ENCODE measurements around the gene CREB3L2. TPM values are rescaled to one million over a fixed set of nuclear protein-coding genes. Genes with fewer than 3 reads are reported as not detected.
"Not testable (repeated sequence)": the region's sequence is repeated elsewhere in the genome, so short reads cannot be mapped to it uniquely, and the experiment has no call there.

CREB3L2 gene
- total RNA-seq, 2 experiments from 2014 or later: 21.0 to 24.4 TPM

- POLR2A ChIA-PET: no interaction called here
- CTCF ChIA-PET: interaction anchor here (1.1 kb wide), 1 partner anchor 11 kb away, joined by 3 read pairs; the partner anchor contains the start of gene DGKI
- TF ChIP-seq, protein P1, sequence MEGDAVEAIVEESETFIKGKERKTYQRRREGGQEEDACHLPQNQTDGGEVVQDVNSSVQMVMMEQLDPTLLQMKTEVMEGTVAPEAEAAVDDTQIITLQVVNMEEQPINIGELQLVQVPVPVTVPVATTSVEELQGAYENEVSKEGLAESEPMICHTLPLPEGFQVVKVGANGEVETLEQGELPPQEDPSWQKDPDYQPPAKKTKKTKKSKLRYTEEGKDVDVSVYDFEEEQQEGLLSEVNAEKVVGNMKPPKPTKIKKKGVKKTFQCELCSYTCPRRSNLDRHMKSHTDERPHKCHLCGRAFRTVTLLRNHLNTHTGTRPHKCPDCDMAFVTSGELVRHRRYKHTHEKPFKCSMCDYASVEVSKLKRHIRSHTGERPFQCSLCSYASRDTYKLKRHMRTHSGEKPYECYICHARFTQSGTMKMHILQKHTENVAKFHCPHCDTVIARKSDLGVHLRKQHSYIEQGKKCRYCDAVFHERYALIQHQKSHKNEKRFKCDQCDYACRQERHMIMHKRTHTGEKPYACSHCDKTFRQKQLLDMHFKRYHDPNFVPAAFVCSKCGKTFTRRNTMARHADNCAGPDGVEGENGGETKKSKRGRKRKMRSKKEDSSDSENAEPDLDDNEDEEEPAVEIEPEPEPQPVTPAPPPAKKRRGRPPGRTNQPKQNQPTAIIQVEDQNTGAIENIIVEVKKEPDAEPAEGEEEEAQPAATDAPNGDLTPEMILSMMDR (IDR thresholded peaks at IDR 0.05): no peak
- Mint-ChIP-seq H3K27ac (no peak overlapping the region), H3K4me1 (ENCODE audit: low read depth) (no peaks in the 10 kb centered on the region), H3K36me3 (ENCODE audit: low read depth) (peaks cover 3% of the 10 kb centered on the region), H3K9me3 (peaks cover 10% of the 10 kb centered on the region), H3K27me3 (peaks cover 25% of the 10 kb centered on the region), H3K4me3 (no peak overlapping the region)
- DNase-seq (no peak), ATAC-seq (no peak)
- intact Hi-C loops (cut with micrococcal nuclease): no loop called here
Measured at GRCh38 chr7:137836113-137836509, 165.8 kb downstream of the CREB3L2 start.

DNA sequence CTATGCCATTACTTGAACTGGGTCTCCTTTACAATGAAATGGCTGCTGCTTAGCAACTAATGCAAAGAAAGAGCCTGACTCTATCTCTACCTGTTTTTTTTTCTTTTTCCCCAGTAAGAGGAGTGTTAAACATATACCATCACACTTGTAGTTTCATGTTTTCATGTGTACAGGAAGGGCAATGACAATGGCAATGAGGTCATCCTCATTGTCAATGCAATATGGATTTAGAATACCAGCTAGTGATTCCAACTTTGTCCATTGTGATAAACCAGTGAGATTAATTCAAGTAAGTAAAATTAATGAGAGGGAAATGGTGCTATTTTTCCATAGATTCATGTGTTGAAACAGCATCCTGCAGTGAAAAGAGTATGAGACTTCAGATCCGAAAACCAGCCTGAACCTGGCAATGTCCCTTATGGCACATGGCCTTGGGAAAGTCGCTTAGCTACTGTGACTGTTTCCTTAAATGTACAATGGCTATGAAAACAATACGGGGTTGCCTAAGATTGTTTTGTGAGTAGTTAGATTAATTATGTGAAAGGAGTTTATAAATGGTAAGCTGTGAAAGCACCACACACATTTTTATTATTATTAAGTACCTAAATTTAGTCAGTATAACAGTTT, 166.3 kb downstream of the CREB3L2 start:
- H3K4me3 Mint-ChIP-seq: no peak overlapping the region
- POLR2A ChIA-PET: no interaction called here
- H3K4me1 Mint-ChIP-seq (ENCODE audit: low read depth): no peaks in the 10 kb centered on the region
- H3K27me3 Mint-ChIP-seq: peaks cover 25% of the 10 kb centered on the region
- intact Hi-C loops (cut with micrococcal nuclease): no loop called here
- ATAC-seq (no peak), DNase-seq (no peak)
- H3K9me3 Mint-ChIP-seq: peaks cover 10% of the 10 kb centered on the region
- peaks cover 3% of the 10 kb centered on the region for H3K36me3 Mint-ChIP-seq (ENCODE audit: low read depth)
- TF ChIP-seq, protein P1 (IDR thresholded peaks at IDR 0.05): no peak
- CTCF ChIA-PET: interaction anchor here (0.9 to 1.1 kb wide), 3 partner anchors 11 to 180 kb away, joined by 3 to 5 read pairs (median 3); partner anchors contain the start of gene DGKI
- H3K27ac Mint-ChIP-seq: no peak overlapping the region

GRCh38 chr7:137834552-137834951, 167.3 kb downstream of the CREB3L2 start:
- Mint-ChIP-seq H3K27me3 (peaks cover 21% of the 10 kb centered on the region), H3K4me3 (no peak overlapping the region), H3K9me3 (peaks cover 10% of the 10 kb centered on the region), H3K36me3 (ENCODE audit: low read depth) (peaks cover 3% of the 10 kb centered on the region), H3K27ac (no peak overlapping the region), H3K4me1 (ENCODE audit: low read depth) (no peaks in the 10 kb centered on the region)
- POLR2A ChIA-PET: no interaction called here
- ATAC-seq (no peak), DNase-seq (no peak)
- intact Hi-C loops (cut with micrococcal nuclease): no loop called here
- TF ChIP-seq, protein P1 (IDR thresholded peaks at IDR 0.05): no peak
- CTCF ChIA-PET: no interaction called here

GRCh38 chr7:137832990-137833389, 168.9 kb downstream of the CREB3L2 start:
- H3K4me3 Mint-ChIP-seq; ATAC-seq; H3K27ac Mint-ChIP-seq; POLR2A ChIA-PET; H3K4me1 Mint-ChIP-seq (ENCODE audit: low read depth); DNase-seq; CTCF ChIA-PET; H3K36me3 Mint-ChIP-seq (ENCODE audit: low read depth); intact Hi-C loops (cut with micrococcal nuclease): not testable (repeated sequence)
- H3K9me3 Mint-ChIP-seq: peaks cover 10% of the 10 kb centered on the region
- H3K27me3 Mint-ChIP-seq: peaks cover 22% of the 10 kb centered on the region

GRCh38 chr7:137832382-137832781, 169.5 kb downstream of the CREB3L2 start:
- no peak for DNase-seq
- Mint-ChIP-seq H3K27me3 (peaks cover 23% of the 10 kb centered on the region), H3K27ac (no peak overlapping the region), H3K4me3 (no peak overlapping the region), H3K9me3 (peaks cover 10% of the 10 kb centered on the region), H3K36me3 (ENCODE audit: low read depth) (peaks cover 3% of the 10 kb centered on the region), H3K4me1 (ENCODE audit: low read depth) (no peaks in the 10 kb centered on the region)
- no peak for ATAC-seq
- ChIA-PET CTCF (interaction anchor here (1.1 kb wide), 1 partner anchor 18 kb away, joined by 3 read pairs; no protein-coding TSS in a partner anchor), POLR2A (no interaction called here)
- intact Hi-C loops (cut with micrococcal nuclease): no loop called here
- TF ChIP-seq, protein P1 (IDR thresholded peaks at IDR 0.05): no peak

- H3K4me1 Mint-ChIP-seq (ENCODE audit: low read depth); DNase-seq; H3K4me3 Mint-ChIP-seq; ATAC-seq; H3K36me3 Mint-ChIP-seq (ENCODE audit: low read depth); POLR2A ChIA-PET; intact Hi-C loops (cut with micrococcal nuclease); H3K27ac Mint-ChIP-seq: not testable (repeated sequence)
- CTCF ChIA-PET: interaction anchor here (1.1 kb wide), 1 partner anchor 18 kb away, joined by 3 read pairs; no protein-coding TSS in a partner anchor
- Mint-ChIP-seq H3K9me3 (peaks cover 10% of the 10 kb centered on the region), H3K27me3 (peaks cover 22% of the 10 kb centered on the region)
Measured at GRCh38 chr7:137831555-137831954, 170.3 kb downstream of the CREB3L2 start.

Measured in activated CD8-positive, alpha-beta T cell treated with anti-CD3 and anti-CD28 coated beads for 36 hours (primary cell).